ENCODE data around the gene HLCS. TPM values are rescaled to one million over a fixed set of nuclear protein-coding genes. Genes with fewer than 3 reads are reported as not detected.

The HLCS gene
- total and polyA plus RNA-seq, 7 donors = 3.0 to 26.0 (median 12.5) TPM

GRCh38 chr21:36783612-36784374 is 182.7 kb downstream of the HLCS start:
- intact Hi-C loops (cut with DNase I) = no loop called here
- Histone ChIP-seq H3K4me1 (no peaks in the 10 kb centered on the region), H3K9me3 (no peaks in the 10 kb centered on the region), H3K27ac (no peak overlapping the region), H3K27me3 (no peaks in the 10 kb centered on the region), H3K4me3 (no peak overlapping the region), H3K36me3 (no peaks in the 10 kb centered on the region)
- TF ChIP-seq EP300 (IDR thresholded peaks at IDR 0.05) = no peak
- TF ChIP-seq CTCF (IDR thresholded peaks at IDR 0.05) = no peak
- no peak for TF ChIP-seq POLR2A (IDR thresholded peaks at IDR 0.05)
- TF ChIP-seq POLR2AphosphoS5 (IDR thresholded peaks at IDR 0.05) = no peak
- WGBS, 2 donors = 96 to 97% methylated on average over 8 of the region's 8 CpGs
- no peak for DNase-seq

- WGBS, 2 donors = 76 to 92% methylated on average over 6 of the region's 6 CpGs
- H3K4me3 ChIP-seq = no peak overlapping the region
- TF ChIP-seq EP300 (IDR thresholded peaks at IDR 0.05) = no peak
- TF ChIP-seq POLR2AphosphoS5 (IDR thresholded peaks at IDR 0.05) = no peak
- no peak for TF ChIP-seq CTCF (IDR thresholded peaks at IDR 0.05)
- no peak for TF ChIP-seq POLR2A (IDR thresholded peaks at IDR 0.05)
- no peaks in the 10 kb centered on the region for H3K36me3 ChIP-seq
- no peak for DNase-seq
- intact Hi-C loops (cut with DNase I) = no loop called here
- H3K27ac ChIP-seq = no peak overlapping the region
- H3K4me1 ChIP-seq = no peaks in the 10 kb centered on the region
- H3K9me3 ChIP-seq = no peaks in the 10 kb centered on the region
- H3K27me3 ChIP-seq = no peaks in the 10 kb centered on the region
These were observed 185.6 kb downstream of the HLCS start for GRCh38 chr21:36780861-36781260.

GRCh38 chr21:36776981-36777617 is 189.4 kb downstream of the HLCS start:
- intact Hi-C loops (cut with DNase I) = no loop called here
- no peak overlapping the region for H3K4me3 ChIP-seq
- no peaks in the 10 kb centered on the region for H3K36me3 ChIP-seq
- H3K4me1 ChIP-seq = peaks cover 0 to 11% (median 8%) of the 10 kb centered on the region in 4 donors
- H3K27me3 ChIP-seq = no peaks in the 10 kb centered on the region
- DNase-seq = no peak
- H3K27ac ChIP-seq = no peak overlapping the region
- no peak for TF ChIP-seq EP300 (IDR thresholded peaks at IDR 0.05)
- no peak for TF ChIP-seq POLR2AphosphoS5 (IDR thresholded peaks at IDR 0.05)
- TF ChIP-seq POLR2A (IDR thresholded peaks at IDR 0.05) = no peak
- no peak for TF ChIP-seq CTCF (IDR thresholded peaks at IDR 0.05)
- 83 to 87% methylated on average over 10 of the region's 10 CpGs for WGBS, 2 donors
- no peaks in the 10 kb centered on the region for H3K9me3 ChIP-seq

GRCh38 chr21:36773995-36774394 is 192.5 kb downstream of the HLCS start:
- DNase-seq = no peak
- H3K27me3 ChIP-seq = no peaks in the 10 kb centered on the region
- H3K36me3 ChIP-seq = no peaks in the 10 kb centered on the region
- 71 to 79% methylated on average over 8 of the region's 8 CpGs for WGBS, 2 donors
- H3K27ac ChIP-seq = no peak overlapping the region
- H3K9me3 ChIP-seq = no peaks in the 10 kb centered on the region
- intact Hi-C loops (cut with DNase I) = no loop called here
- no peak for TF ChIP-seq CTCF (IDR thresholded peaks at IDR 0.05)
- TF ChIP-seq EP300 (IDR thresholded peaks at IDR 0.05) = no peak
- no peak for TF ChIP-seq POLR2A (IDR thresholded peaks at IDR 0.05)
- TF ChIP-seq POLR2AphosphoS5 (IDR thresholded peaks at IDR 0.05) = no peak
- H3K4me1 ChIP-seq = peaks cover 0 to 13% (median 10%) of the 10 kb centered on the region in 4 donors
- H3K4me3 ChIP-seq = no peak overlapping the region

Measured in sigmoid colon (tissue), 7 donors.